ENCODE data around the gene RAB3GAP1. TPM values are rescaled to one million over a fixed set of nuclear protein-coding genes. Genes with fewer than 3 reads are reported as not detected.

The RAB3GAP1 gene
- polyA plus RNA-seq, 1 donor from 2014 or later: 43.3 TPM

DNA sequence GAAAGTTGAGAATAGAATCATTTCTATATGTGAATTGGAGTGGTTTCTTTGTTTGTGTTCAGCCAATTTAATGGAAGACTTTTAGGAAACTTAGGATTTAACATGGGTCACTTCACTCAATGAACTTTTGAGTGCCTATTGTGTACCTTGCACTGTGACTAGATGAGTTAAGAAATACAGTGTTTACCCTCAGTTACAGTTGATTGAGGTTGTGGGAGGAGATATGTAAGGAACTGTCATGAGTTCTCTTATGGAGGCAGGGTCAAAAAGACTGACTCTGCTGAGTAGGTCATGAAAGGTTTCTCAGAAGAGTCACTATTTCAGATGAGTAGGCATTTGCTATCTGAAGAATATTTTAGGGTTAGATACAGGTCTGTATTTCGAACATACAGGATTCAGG is 98.6 kb downstream of the RAB3GAP1 start:
- Histone ChIP-seq H3K27ac (ENCODE audit: low read length) (no peak overlapping the region), H3K27me3 (ENCODE audit: insufficient read depth, low read depth, low read length) (no peaks in the 10 kb centered on the region), H2AFZ (ENCODE audit: low read depth, low read length) (no peak overlapping the region), H4K20me1 (ENCODE audit: insufficient read depth) (no peaks in the 10 kb centered on the region), H3K9me3 (ENCODE audit: low read length) (no peaks in the 10 kb centered on the region), H3F3A (ENCODE audit: insufficient read depth, low read length, poor library complexity, severe bottlenecking) (no peaks in the 10 kb centered on the region), H3K9ac (ENCODE audit: low read length) (no peak overlapping the region), H3K9me2 (ENCODE audit: insufficient read depth, low read length) (no peaks in the 10 kb centered on the region), H3K4me3 (ENCODE audit: low read length) (no peak overlapping the region), H3K36me3 (ENCODE audit: insufficient read depth, low read length) (peaks cover 6% of the 10 kb centered on the region), H3K4me2 (ENCODE audit: low read length) (no peak overlapping the region), H3K79me2 (replicated peaks; ENCODE audit: insufficient read depth, low read length) (no peaks in the 10 kb centered on the region)
- TF ChIP-seq SMC3 (conservative IDR thresholded peaks at IDR 0.05; ENCODE audit: poor library complexity) (no peak), POLR2AphosphoS5 (IDR thresholded peaks at IDR 0.05) (no peak), RAD21 (conservative IDR thresholded peaks at IDR 0.05) (no peak), MXI1 (conservative IDR thresholded peaks at IDR 0.05; ENCODE audit: poor library complexity, severe bottlenecking) (no peak), TAF1 (IDR thresholded peaks at IDR 0.05; ENCODE audit: low read depth) (no peak), EP300 (conservative IDR thresholded peaks at IDR 0.05; ENCODE audit: poor library complexity, severe bottlenecking) (no peak), EZH2 (IDR thresholded peaks at IDR 0.05; ENCODE audit: borderline replicate concordance, insufficient read depth, low read length, poor library complexity, severe bottlenecking) (no peak)
- TF ChIP-seq, protein P1, sequence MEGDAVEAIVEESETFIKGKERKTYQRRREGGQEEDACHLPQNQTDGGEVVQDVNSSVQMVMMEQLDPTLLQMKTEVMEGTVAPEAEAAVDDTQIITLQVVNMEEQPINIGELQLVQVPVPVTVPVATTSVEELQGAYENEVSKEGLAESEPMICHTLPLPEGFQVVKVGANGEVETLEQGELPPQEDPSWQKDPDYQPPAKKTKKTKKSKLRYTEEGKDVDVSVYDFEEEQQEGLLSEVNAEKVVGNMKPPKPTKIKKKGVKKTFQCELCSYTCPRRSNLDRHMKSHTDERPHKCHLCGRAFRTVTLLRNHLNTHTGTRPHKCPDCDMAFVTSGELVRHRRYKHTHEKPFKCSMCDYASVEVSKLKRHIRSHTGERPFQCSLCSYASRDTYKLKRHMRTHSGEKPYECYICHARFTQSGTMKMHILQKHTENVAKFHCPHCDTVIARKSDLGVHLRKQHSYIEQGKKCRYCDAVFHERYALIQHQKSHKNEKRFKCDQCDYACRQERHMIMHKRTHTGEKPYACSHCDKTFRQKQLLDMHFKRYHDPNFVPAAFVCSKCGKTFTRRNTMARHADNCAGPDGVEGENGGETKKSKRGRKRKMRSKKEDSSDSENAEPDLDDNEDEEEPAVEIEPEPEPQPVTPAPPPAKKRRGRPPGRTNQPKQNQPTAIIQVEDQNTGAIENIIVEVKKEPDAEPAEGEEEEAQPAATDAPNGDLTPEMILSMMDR (IDR thresholded peaks at IDR 0.05; ENCODE audit: poor library complexity, severe bottlenecking): no peak
- TF ChIP-seq, protein P2, sequence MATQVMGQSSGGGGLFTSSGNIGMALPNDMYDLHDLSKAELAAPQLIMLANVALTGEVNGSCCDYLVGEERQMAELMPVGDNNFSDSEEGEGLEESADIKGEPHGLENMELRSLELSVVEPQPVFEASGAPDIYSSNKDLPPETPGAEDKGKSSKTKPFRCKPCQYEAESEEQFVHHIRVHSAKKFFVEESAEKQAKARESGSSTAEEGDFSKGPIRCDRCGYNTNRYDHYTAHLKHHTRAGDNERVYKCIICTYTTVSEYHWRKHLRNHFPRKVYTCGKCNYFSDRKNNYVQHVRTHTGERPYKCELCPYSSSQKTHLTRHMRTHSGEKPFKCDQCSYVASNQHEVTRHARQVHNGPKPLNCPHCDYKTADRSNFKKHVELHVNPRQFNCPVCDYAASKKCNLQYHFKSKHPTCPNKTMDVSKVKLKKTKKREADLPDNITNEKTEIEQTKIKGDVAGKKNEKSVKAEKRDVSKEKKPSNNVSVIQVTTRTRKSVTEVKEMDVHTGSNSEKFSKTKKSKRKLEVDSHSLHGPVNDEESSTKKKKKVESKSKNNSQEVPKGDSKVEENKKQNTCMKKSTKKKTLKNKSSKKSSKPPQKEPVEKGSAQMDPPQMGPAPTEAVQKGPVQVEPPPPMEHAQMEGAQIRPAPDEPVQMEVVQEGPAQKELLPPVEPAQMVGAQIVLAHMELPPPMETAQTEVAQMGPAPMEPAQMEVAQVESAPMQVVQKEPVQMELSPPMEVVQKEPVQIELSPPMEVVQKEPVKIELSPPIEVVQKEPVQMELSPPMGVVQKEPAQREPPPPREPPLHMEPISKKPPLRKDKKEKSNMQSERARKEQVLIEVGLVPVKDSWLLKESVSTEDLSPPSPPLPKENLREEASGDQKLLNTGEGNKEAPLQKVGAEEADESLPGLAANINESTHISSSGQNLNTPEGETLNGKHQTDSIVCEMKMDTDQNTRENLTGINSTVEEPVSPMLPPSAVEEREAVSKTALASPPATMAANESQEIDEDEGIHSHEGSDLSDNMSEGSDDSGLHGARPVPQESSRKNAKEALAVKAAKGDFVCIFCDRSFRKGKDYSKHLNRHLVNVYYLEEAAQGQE (IDR thresholded peaks at IDR 0.05; ENCODE audit: borderline replicate concordance): no peak

DNA sequence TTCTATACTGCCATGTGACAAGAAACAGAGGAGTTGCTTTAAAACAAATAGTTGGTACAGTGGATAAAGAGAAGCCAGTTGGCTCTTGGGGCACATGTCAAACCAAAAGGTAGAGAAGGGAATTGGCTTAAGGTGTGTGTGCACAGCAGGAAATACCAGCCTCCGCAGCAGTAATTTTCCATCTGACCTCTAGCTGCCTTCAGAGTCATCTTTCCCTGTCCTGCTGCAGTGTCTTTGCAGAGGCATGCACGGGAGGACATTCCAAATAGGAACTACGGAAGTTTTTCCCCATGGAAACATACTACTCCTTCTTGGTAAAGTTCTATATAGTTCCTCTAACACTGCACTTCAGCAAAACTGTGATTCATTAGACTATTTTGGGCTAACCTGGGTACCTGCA is 99.5 kb downstream of the RAB3GAP1 start:
- H2AFZ ChIP-seq (ENCODE audit: low read depth, low read length): no peak overlapping the region
- no peak for TF ChIP-seq TAF1 (IDR thresholded peaks at IDR 0.05; ENCODE audit: low read depth)
- no peak for TF ChIP-seq POLR2AphosphoS5 (IDR thresholded peaks at IDR 0.05)
- TF ChIP-seq EZH2 (IDR thresholded peaks at IDR 0.05; ENCODE audit: borderline replicate concordance, insufficient read depth, low read length, poor library complexity, severe bottlenecking): no peak
- TF ChIP-seq EP300 (conservative IDR thresholded peaks at IDR 0.05; ENCODE audit: poor library complexity, severe bottlenecking): no peak
- TF ChIP-seq SMC3 (conservative IDR thresholded peaks at IDR 0.05; ENCODE audit: poor library complexity): no peak
- TF ChIP-seq, protein P2 (IDR thresholded peaks at IDR 0.05; ENCODE audit: borderline replicate concordance): no peak
- TF ChIP-seq MXI1 (conservative IDR thresholded peaks at IDR 0.05; ENCODE audit: poor library complexity, severe bottlenecking): no peak
- TF ChIP-seq, protein P1 (IDR thresholded peaks at IDR 0.05; ENCODE audit: poor library complexity, severe bottlenecking): no peak
- no peak for TF ChIP-seq RAD21 (conservative IDR thresholded peaks at IDR 0.05)
- H4K20me1 ChIP-seq (ENCODE audit: insufficient read depth): no peaks in the 10 kb centered on the region
- no peak overlapping the region for H3K9ac ChIP-seq (ENCODE audit: low read length)
- no peak overlapping the region for H3K4me3 ChIP-seq (ENCODE audit: low read length)
- no peaks in the 10 kb centered on the region for H3K27me3 ChIP-seq (ENCODE audit: insufficient read depth, low read depth, low read length)
- no peaks in the 10 kb centered on the region for H3F3A ChIP-seq (ENCODE audit: insufficient read depth, low read length, poor library complexity, severe bottlenecking)
- no peaks in the 10 kb centered on the region for H3K9me2 ChIP-seq (ENCODE audit: insufficient read depth, low read length)
- no peaks in the 10 kb centered on the region for H3K9me3 ChIP-seq (ENCODE audit: low read length)
- no peaks in the 10 kb centered on the region for H3K79me2 ChIP-seq (replicated peaks; ENCODE audit: insufficient read depth, low read length)
- no peak overlapping the region for H3K4me2 ChIP-seq (ENCODE audit: low read length)
- no peak overlapping the region for H3K27ac ChIP-seq (ENCODE audit: low read length)
- H3K36me3 ChIP-seq (ENCODE audit: insufficient read depth, low read length): peaks cover 13% of the 10 kb centered on the region

All from neural cell (in vitro differentiated cells).